ENCODE results near the gene TMPRSS6. TPM values are rescaled to one million over a fixed set of nuclear protein-coding genes. Genes with fewer than 3 reads are reported as not detected.

The TMPRSS6 gene
- total and polyA plus RNA-seq, 2 of the 13 experiments (the other 11 are each of a cell fraction or from before 2014, with no cell fraction given) = 4.2 to 4.8 TPM

DNA sequence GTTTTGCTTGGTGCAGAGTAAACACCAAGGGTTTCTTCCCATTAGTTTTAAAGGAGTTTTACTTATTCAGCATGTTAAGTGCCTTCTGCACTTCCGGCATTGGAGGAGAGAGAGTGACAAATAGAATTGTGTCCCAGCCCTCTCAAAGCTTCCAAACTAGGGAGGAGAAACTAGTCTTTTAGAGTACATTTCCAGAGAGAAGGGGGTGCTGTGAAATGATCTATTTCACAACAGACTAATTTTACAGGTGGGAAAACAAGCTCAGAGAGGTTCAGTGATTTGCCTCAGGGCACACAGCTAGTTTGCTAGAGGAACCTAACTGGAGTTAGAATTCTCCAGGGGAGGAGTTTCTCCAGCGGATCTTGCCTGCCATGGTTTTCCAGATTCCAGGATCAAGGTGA is 77.4 kb downstream of the TMPRSS6 start (continued):
- no peak for TF ChIP-seq ZBTB46 (CRISPR knock-in tag; IDR thresholded peaks at IDR 0.05; ENCODE audit: borderline replicate concordance)
- no peak for TF ChIP-seq PLSCR1 (CRISPR knock-in tag; IDR thresholded peaks at IDR 0.05; ENCODE audit: borderline replicate concordance)
- TF ChIP-seq ELF3 (CRISPR knock-in tag; IDR thresholded peaks at IDR 0.05) = 0 out of 2 replicates have a peak, but pooled peaks have one; percentile 7
- no peak for TF ChIP-seq ATF1 (CRISPR knock-in tag; IDR thresholded peaks at IDR 0.05)
- TF ChIP-seq, protein P1, sequence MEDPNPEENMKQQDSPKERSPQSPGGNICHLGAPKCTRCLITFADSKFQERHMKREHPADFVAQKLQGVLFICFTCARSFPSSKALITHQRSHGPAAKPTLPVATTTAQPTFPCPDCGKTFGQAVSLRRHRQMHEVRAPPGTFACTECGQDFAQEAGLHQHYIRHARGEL (CRISPR knock-in tag; IDR thresholded peaks at IDR 0.05) = no peak
- TF ChIP-seq, protein P2, sequence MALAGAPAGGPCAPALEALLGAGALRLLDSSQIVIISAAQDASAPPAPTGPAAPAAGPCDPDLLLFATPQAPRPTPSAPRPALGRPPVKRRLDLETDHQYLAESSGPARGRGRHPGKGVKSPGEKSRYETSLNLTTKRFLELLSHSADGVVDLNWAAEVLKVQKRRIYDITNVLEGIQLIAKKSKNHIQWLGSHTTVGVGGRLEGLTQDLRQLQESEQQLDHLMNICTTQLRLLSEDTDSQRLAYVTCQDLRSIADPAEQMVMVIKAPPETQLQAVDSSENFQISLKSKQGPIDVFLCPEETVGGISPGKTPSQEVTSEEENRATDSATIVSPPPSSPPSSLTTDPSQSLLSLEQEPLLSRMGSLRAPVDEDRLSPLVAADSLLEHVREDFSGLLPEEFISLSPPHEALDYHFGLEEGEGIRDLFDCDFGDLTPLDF (CRISPR knock-in tag; IDR thresholded peaks at IDR 0.05) = no peak; the same call in 1 of the 2 replicates
- TF ChIP-seq MBNL3 (CRISPR knock-in tag; conservative IDR thresholded peaks at IDR 0.05) = no peak
- no peak for TF ChIP-seq NFAT5 (CRISPR knock-in tag; IDR thresholded peaks at IDR 0.05)
- TF ChIP-seq CEBPZ (IDR thresholded peaks at IDR 0.05; ENCODE audit: low read length) = no peak
- TF ChIP-seq STAG1 (CRISPR knock-in tag; IDR thresholded peaks at IDR 0.05) = no peak
- TF ChIP-seq ZNF274 (CRISPR knock-in tag; IDR thresholded peaks at IDR 0.05) = no peak
- TF ChIP-seq DBP (CRISPR knock-in tag; IDR thresholded peaks at IDR 0.05; ENCODE audit: not compliant biosample characterization) = no peak
- TF ChIP-seq FLYWCH1 (CRISPR knock-in tag; IDR thresholded peaks at IDR 0.05) = no peak
- TF ChIP-seq ZNF552 (CRISPR knock-in tag; IDR thresholded peaks at IDR 0.05; ENCODE audit: borderline replicate concordance) = no peak
- TF ChIP-seq PPARG (CRISPR knock-in tag; conservative IDR thresholded peaks at IDR 0.05) = no peak
